GM11168 (cell line): ENCODE data around the gene GNA14.
"Not testable (repeated sequence)": the region's sequence is repeated elsewhere in the genome, so short reads cannot be mapped to it uniquely, and the experiment has no call there.

Source experiments
- in situ Hi-C: fragments of 300-500 bp; cut with MboI; formaldehyde crosslinking; loops from one replicate; pipeline ENCODE4 v1.12.0; 2022; ENCODE audit warnings: low sequenced_read_pairs; ENCODE audit not compliant: unreplicated experiment

The GNA14 gene

DNA sequence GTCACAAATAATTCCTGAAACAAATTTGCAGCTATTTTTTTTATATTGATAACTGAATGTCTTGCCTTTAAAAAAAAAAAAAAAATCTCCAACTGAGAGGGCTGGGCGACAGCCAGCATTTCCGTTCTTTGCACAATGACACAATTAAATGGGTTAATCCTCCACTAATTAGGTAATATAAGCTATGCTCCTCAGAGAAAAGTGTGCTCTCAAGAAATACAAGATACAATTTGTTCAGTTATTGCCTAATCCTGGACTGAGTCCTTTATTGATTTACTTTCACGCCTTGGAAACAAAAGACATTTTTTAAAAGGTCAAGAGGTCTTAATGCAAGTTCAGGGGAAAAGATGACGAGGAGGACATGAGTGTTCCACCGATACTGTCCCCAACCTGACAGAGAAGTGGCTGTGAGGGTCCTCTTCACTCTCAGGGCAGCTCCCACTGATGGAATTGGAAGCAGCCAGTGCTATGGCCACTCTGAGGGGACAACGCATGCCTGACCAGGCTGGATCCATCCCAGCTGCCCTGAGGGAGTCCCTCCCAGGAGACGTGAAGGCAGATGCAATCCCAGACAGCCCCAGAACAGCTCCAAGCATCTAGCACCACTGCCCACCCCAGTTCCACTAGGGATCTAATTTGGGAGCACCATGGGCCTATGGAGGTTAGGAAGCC is 220.7 kb downstream of the GNA14 start:
- in situ Hi-C loops = no loop called here

GRCh38 chr9:77426712-77427111 is 221.4 kb downstream of the GNA14 start:
- in situ Hi-C loops = no loop called here

GRCh38 chr9:77424993-77425392 is 223.1 kb downstream of the GNA14 start:
- in situ Hi-C loops = no loop called here

- in situ Hi-C loops = no loop called here
Observed at GRCh38 chr9:77423841-77424240, 224.3 kb downstream of the GNA14 start.

- in situ Hi-C loops = no loop called here
Observed at GRCh38 chr9:77422969-77423368, 225.2 kb downstream of the GNA14 start.

DNA sequence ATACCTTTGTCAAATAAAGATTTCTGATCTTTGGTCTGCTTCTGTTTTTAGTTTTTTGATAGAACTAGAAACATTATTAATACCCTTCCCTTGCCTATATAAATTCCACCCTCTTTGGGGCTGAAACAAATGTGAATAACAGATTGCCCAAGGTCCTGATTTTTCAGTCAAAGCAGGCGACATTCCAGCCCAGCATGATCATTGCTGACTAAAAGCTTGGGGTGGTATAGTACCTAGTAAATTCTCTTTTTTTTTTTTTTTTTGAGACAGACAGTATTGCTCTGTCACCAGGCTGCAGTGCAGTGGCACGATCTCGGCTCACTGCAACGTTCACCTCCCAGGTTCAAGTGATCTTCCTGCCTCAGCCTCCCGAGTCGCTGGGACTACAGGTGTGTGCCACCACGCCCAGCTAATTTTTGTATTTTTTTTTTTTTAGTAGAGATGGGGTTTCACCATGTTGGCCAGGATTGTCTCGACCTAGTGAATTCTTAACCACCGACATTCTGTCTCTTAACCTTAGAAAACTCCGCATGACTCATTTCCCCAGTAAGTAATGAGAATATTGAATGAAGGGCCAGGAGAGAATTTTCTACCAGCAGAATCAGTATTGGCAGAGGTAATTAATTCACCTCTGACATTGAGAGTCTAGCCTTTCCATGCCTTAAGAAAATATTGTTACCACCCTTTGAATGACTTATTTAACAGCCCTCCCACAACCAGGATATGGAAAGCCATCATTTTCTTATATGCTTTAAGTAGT is 226.4 kb downstream of the GNA14 start:
- in situ Hi-C loops = no loop called here

- in situ Hi-C loops = no loop called here
Observed at GRCh38 chr9:77420641-77421040, 227.5 kb downstream of the GNA14 start.

DNA sequence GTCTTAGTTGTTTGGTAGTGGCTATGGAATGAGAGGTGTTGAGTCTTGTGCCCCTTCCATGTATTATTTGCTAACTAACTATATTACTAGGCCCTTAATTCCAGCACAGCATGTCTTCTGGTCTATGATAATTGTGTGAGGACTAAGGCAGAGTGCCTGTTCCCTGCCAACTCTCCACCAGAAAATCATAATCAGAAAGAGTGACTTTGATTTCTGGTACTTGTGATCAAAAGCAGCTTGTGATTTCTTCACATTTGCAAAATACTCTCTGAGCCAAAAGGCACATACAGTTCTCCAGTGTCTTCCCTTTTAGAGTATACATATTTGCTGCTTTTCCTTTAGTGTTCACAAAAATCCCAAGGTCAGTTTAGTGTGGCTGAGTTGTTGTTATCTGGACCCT is 229.9 kb downstream of the GNA14 start:
- in situ Hi-C loops = no loop called here

GRCh38 chr9:77417566-77417965 is 230.6 kb downstream of the GNA14 start:
- in situ Hi-C loops = no loop called here

- in situ Hi-C loops = not testable (repeated sequence)
Observed at GRCh38 chr9:77408521-77408920, 239.6 kb downstream of the GNA14 start.

DNA sequence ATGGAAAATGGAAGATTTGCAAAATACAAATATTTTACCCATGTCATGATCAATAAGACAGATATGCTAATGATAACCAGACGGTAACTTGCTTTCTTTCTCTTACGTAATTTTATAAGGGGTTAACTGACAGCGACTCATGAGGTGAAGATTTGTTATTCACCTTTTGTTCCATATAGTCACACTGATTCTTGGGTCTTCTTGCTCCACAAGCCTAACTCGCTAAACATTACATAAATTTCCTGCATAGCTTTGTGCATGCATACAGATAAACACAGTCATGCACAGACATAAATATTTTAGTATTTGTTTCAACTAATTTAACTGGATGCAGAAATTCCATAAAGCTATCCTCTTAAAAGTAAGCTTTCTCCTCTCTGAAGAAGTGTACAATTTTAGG is 244.9 kb downstream of the GNA14 start:
- in situ Hi-C loops = no loop called here

DNA sequence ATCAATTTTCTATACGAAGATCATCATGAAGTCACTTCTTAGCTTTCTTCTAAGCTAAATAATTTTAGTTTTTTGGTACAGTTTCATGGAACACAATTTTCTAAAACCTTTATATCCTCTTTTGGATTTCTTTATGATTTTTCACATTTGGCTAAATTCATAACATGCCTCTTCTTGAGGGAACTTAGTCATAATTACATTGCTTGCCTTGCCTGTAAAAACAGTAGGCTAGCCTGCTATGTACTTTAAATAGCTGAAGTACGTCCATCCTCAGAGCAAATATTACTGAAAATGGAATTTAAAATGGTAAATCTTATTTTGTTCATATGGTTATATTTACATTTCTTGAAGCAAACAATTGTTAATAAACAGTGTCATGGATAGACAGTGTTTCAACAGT is 245.8 kb downstream of the GNA14 start:
- in situ Hi-C loops = no loop called here

DNA sequence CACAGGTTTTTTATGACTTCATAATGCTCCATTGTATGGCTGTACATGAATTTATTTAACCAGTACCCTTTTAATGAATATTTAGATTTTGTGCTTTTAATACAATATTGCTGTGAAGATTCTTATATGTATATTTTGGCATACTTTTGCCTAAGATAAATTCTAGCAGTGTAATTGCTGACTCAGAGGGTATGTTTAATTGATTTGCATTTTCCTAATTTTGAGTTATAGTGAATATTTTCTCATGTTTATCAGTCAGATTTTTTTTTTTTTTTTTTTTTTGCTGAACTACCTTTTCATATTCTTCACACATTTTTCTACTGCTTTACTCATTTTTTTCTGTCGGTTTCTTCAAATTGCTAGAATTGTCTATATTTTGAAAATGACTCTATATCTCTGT is 248.2 kb downstream of the GNA14 start:
- in situ Hi-C loops = no loop called here

GRCh38 chr9:77398581-77398980 is 249.5 kb downstream of the GNA14 start:
- in situ Hi-C loops = not testable (repeated sequence)

DNA sequence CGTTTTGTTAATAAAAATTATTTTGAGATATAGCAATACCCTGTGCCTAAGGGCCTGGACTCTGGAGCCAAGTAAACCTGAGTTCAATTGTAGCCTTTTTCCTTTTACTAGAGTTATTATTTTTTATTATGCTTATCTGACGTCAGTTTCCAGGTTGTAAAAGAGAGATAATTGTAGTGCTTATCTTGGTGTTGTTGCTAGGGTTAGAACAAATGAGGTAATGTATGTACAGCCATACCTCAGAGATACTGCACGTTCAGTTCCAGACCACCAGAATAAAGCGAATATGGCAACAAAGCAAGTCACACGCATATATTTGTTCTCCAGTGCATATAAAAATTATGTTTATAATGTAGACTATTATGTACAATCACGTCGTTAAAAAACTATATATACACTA is 255.8 kb downstream of the GNA14 start:
- in situ Hi-C loops = no loop called here

DNA sequence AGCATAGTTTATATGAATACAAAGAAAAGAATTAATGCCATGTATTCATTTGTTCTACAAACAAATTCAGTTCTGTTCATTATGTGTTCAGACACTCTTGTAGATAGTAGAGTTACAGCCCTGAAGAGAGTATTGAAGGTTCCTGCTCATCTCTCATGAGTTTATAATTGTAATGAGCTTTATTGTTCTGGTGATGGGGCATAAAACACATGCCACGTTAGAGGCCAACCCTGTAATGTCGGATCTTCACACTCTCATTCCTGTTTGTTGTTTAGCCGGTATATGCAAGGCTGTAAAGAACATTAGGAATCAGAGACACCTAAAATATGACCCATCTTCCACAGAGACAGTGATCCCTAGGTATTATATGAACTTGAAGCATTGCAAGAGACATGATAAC is 256.3 kb downstream of the GNA14 start:
- in situ Hi-C loops = no loop called here

- in situ Hi-C loops = no loop called here
Observed at GRCh38 chr9:77386187-77386586, 261.9 kb downstream of the GNA14 start.

DNA sequence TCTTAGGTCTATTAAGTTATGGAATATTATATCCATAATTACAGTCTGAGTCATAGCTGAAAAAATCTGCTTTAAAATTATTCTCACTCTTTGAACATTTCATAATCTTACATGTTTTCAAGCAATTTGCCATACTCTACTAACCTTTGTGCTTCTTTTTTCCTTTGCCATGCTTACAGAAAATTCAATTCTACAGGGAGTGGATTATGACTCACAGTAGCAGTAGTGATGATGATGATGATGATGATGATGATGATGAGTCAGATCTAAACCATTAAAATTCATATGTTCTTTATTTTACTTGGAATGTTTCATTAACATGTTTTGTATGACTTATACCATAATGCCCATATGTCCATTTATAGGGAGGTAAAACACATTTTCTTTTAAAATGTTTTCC is 263.7 kb downstream of the GNA14 start:
- in situ Hi-C loops = no loop called here

- in situ Hi-C loops = no loop called here
Observed at GRCh38 chr9:77375956-77376532, 272.1 kb downstream of the GNA14 start.

DNA sequence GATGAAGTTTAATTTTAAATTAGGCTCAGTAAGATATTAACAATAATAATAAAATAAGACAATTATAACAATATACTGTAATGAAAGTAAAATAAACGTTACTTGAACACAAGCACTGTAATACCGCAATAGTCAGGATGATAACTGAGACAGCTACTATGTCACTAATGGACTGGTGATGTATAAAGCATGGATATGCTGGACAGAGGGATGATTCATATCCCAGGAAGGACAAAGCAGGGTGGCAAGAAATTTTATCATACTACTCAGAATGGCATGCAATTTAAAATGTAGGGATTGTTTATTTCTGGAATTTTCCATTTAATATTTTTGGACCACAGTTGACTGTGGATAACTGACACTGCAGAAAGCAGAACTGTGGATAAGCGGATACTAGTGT is 273.9 kb downstream of the GNA14 start:
- in situ Hi-C loops = no loop called here
